Epithelial cell of esophagus (primary cell): ENCODE data around the gene PRRC2B.

Source experiments
- DNase-seq: peaks from one replicate; pipeline ENCODE4 v3.0.0; 2010; ENCODE audit warnings: low read depth
- H3K4me3 ChIP-seq: 2 replicates; pipeline ENCODE4 v1.5.1; 2011; ENCODE audit warnings: mild to moderate bottlenecking, low read length, control low read depth
- TF ChIP-seq, protein P1 (sequence below): IDR thresholded peaks from 2 replicates; pipeline ENCODE4 v1.5.1; 2011; ENCODE audit warnings: low read depth, mild to moderate bottlenecking, low read length, control low read depth, inconsistent platforms; ENCODE audit not compliant: insufficient read depth; ENCODE audit errors: missing control alignments

PRRC2B gene

DNA sequence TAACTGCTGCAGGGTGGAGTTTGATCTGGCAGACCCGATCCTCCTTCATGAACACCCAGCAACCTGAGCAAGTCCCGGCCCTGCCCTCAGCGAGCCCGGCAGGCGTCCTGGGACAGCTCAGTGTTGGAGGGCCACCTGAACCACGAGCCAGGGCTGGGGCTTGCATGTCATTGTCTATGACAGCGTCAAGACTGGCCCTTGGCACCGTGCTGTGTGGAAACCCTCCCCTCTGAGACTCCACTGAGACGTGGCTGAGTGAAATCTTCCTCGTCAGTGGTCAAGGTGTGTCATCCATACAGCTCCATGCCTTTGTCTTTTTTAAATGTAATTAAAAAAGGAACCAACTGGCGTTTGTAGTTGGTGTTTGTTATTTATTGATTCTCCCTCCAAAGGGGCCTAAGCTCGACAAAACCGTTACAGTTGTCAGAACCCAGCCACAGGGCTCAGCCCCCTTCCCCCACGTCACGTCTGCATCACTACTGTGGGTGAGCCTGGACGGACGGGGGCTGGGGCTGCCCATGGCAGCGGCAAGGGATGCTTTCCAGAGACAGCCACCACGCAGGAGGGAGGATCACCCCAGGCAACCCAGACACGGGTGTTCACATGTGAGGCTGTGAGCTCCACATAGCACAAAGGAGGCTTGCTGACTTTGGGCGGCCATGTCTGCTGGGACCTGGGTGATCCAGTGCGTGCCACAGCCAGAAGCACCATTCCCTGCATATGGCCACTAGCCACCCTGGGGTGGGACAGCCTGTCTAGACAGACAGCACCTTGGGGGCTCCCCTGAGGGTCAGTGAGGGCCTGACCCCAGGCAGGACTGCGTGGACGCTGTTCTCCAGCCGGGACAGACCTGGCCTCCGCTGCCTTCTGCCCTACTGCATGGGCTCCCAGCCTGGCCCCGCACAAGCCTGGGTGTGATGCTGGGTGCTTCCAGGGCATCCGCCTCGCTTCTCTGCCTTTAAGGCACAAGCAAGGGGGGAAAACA is 129.9 kb downstream of the PRRC2B start:
- TF ChIP-seq, protein P1, sequence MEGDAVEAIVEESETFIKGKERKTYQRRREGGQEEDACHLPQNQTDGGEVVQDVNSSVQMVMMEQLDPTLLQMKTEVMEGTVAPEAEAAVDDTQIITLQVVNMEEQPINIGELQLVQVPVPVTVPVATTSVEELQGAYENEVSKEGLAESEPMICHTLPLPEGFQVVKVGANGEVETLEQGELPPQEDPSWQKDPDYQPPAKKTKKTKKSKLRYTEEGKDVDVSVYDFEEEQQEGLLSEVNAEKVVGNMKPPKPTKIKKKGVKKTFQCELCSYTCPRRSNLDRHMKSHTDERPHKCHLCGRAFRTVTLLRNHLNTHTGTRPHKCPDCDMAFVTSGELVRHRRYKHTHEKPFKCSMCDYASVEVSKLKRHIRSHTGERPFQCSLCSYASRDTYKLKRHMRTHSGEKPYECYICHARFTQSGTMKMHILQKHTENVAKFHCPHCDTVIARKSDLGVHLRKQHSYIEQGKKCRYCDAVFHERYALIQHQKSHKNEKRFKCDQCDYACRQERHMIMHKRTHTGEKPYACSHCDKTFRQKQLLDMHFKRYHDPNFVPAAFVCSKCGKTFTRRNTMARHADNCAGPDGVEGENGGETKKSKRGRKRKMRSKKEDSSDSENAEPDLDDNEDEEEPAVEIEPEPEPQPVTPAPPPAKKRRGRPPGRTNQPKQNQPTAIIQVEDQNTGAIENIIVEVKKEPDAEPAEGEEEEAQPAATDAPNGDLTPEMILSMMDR: no peak
- no peak overlapping the region for H3K4me3 ChIP-seq
- DNase-seq: no peak

DNA sequence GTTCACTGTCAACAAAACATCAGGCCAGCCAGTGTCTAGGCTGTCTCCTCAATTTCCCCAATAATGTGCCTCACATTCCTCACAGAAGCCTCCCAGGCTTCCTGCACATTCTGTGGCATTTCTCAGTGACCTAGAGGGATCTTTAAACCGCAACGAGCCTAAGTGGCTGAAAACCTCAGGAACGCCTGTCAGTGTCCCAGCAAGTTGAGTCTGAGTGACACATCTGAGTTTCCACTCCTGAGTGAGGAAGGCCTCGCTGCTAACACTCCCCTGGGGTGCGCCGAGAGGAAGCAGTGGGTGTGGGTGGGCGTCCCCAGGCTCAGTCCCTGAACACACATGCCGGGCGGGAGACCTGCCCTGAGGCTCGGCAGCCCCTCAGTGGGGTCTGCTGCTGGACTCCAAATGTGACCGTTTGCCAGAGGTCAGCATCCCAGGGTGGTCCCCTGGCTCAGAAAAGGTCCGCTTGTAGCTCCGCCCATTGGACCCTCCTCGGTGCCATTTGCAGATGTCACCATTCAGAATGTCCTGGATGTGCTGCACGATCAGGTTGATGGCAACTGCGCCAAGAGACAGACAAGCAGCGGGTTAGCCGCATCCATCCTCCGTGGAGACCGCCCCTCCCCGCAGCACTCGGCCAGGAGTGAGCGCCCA is 130.9 kb downstream of the PRRC2B start:
- H3K4me3 ChIP-seq: no peak overlapping the region
- TF ChIP-seq, protein P1: no peak
- no peak for DNase-seq

DNA sequence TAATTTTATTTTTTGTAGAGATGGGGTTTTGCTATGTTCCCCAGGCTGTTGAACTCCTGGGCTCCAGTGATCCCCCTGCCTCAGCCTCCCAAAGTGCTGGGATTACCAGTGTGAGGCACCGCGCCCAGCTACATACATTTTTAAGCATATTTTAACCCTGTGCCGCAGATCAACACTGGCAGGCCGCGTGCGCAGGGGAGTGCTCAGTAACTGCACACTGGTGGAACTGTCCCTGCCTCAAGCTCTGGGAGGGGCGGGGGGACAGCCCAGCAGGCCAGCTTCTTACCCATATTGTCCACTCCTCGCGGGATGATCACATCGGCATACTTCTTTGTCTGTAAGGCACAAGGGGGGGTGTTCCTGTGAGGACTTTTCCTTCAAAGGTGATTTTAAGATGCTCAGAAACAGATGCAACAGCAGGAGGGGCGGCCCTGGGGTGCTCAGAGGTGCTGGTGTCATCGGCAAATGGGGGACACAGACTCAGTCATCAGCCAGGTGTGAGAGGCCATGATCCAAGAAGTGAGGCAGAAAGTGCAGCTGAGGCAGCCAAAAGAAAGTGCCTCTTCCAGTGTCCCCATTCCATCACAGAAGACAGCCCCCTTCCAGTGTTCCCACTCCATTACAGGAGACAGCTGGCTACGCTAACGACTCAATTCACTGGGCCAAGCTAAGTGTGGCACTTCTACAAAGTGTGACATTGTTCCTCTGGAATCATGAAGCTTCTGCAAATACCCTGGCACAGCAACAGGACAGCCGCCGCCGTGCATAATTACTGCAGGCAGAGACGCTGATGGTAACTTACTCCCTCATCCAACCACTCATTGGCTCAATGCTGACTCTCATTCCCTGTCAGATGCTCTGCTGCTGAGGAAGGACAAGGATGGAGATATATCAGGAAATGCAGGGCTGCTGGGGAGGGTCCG is 132.0 kb downstream of the PRRC2B start:
- DNase-seq: no peak
- TF ChIP-seq, protein P1: no peak
- no peak overlapping the region for H3K4me3 ChIP-seq

DNA sequence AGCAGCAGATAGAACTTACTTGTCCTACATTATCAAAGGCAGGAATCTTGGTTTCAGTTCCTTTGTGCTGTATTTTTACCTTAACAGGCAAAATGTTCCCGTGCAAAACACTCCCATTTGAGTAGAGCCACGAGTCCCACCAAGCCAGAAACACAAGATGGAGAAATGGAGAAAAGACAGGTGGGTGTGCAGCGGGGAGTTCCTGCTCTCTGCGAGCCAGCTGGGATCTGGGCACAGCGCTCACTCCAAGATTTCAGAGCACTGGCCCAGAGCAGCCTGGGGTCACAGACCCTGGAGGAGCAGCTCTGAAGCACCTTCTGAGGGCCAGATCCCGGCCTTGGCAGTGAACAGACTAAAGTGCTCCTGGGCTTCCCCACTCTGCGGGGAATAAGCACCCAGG is 134.3 kb downstream of the PRRC2B start:
- no peak for DNase-seq
- TF ChIP-seq, protein P1: no peak
- no peak overlapping the region for H3K4me3 ChIP-seq

DNA sequence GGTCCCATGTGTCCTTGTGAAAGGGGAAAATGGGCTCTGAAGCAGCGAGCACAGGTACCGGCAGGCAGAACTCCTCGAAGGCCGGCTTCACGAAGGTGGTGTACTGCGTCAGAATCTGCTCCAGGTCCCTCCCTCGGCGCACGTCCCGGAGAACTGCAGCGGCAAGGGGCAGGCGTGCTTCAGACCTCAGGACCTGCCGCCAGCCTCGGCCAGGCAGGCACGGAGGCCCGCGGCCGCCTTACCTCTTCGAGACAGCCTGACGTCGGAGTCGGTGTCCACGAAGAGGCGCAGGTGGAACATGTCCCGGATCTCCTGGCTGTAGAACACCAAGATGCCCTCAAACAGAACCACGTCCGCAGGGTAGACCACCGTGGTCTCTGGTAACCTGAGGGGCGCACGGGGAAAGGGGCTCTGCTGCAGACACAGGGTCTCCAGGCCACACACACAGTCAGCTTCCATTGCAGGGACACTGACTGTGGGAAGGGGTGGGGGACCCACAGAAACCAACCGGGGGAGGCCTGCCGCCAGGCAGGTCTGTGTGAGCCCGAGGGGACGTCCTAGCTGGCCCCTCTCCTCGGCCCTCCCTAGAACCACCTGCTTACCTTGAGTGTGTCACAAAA is 135.1 kb downstream of the PRRC2B start:
- H3K4me3 ChIP-seq: no peak overlapping the region
- DNase-seq: no peak
- TF ChIP-seq, protein P1: no peak
